Measurements from ENCODE around the gene CHST11.

The CHST11 gene

GRCh38 chr12:104434129-104434528 lies 22.6 kb upstream of the CHST11 start:
- DNase-seq, result no peak

GRCh38 chr12:104435175-104435574 lies 21.6 kb upstream of the CHST11 start:
- no peak for DNase-seq

DNA sequence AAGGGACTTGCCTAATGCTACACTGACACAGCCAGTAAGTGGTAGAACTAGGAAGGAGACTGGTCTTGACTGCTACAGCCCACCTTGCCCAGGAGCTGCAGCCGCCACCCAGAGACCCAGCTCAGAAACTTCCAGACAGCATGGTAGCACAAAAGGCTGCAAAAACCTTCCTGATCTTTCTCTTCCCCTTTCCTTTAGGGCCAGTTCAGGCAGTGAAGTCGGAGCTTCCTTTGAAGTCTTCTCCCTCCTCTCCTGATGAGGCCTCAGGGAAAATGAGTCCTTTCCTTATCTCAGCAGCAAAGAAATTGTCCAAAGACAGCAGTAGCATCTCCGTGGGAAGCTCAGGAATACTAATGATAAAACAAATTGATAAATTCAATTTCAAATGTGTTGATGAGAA lies 21.0 kb upstream of the CHST11 start:
- DNase-seq, result no peak

- DNase-seq, result no peak
Observed at GRCh38 chr12:104436790-104437189, 20.0 kb upstream of the CHST11 start.

DNA sequence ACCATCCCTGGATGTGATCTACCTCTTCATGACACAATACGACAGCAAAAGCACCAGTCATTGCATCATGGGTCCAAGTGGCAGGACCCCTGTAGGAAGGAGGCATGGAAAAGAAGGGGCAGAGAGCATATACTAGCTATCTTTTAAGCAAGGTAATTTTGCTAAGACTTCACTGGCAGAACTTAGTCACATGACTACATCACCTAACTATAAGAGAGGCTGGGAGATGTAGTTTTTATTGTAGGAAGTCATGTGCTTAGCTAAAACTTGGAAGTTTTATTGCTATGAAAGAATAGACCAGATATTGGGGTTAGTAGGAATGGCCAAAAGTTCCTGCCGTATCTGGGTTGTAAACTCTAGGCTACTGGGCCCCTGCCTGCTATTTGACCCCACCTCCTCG lies 18.6 kb upstream of the CHST11 start:
- no peak for DNase-seq

DNA sequence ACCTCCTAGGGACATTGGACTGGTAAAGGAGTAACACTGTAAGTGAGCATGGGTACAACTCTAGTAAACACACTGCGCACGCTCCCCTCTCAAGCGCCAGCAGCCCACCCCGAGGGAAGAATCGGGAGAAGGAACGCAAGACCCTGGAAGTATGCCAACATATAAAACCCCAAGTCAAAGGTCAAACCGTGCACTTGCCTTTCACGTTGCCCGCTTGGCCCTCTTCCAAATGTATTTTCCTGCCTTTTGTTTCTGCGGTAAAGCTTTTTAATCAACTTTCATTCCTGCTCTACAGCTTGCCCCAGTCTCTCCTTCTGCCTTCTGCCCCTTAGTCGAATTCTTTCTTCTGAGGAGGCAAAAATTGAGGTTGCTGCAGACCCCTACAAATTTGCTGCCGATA lies 17.6 kb upstream of the CHST11 start:
- no peak for DNase-seq

- DNase-seq, result no peak
Observed at GRCh38 chr12:104443008-104443407, 13.7 kb upstream of the CHST11 start.

GRCh38 chr12:104446646-104447421 lies 9.9 kb upstream of the CHST11 start:
- no peak for DNase-seq

DNA sequence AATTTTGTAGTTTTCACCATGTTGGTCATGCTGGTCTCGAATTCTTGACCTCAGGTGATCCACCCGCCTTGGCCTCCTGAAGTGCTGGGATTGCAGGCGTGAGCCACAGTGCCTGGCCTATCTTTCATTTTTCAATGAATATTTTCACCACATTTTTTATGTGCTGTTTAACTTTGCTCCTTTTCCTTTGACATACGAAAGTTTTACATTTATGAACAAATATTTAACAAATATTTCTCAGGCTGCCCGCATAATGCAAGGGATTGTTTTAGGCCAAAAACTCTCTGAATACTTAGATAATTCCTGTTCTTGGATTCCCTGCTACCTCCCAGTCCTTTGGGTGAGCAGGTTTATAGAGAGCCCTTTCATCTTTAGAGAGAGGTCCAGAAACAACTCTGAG lies 8.7 kb upstream of the CHST11 start:
- no peak for DNase-seq

GRCh38 chr12:104448451-104448850 lies 8.3 kb upstream of the CHST11 start:
- no peak for DNase-seq

DNA sequence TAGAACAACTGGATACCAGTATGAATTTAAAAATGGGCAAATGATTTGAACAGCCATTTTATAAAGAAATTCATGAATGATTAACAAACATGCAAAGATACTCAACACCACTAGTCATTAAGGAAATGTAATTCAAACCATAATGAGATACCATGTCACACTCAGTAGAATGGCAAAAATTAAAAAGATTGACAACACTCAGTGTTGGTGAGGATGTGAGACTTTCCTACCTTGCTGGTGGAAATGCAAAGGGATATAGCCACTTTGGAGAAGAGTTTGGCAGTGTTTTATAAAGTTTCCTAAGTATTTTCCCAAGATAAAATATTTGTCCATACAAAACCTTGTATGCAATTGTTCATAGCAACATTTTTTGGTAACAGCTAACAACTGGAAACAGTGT lies 6.0 kb upstream of the CHST11 start:
- DNase-seq, result no peak

DNA sequence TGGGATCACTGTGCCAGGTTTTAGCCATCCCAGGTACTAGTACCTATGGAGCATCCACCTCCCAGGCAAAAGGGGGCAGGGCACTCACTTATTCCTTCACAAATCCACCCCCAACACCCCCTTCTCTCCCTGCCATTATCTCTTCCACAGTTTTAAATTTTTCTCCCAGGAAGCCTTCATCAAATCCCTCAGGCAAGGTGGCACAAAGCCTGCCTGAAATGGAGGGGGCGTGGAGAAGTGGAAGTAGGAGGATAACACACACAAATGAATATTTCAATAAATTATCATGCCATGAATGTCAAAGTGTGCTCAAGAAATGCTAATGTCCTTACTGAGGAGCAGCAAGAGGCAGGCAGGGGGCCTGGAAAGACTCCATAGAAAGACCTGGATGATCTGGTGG lies 4.7 kb upstream of the CHST11 start:
- DNase-seq, result no peak

DNA sequence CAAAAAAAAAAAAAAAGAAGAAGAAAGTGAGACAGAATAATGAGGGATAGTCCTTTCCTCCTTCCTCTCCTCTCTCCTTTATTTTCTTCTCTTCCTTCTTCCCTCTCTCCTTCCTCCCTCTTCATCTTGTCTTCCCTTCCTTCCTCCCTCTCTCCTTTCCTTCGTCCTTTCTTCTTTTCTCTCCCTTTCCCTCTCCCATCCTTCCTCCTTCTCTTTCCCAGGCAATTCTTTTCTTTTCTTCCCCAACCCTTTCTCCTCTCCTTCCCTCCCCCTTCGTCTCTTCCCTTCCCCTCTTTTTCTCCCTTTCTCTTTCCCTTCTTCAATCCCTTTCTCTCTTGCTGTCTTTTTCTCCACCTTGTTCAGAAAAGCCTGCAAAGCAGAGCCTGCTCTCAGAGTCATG lies 3.6 kb upstream of the CHST11 start:
- DNase-seq, result no peak

- no peak for DNase-seq
Observed at GRCh38 chr12:104454997-104455396, 1.8 kb upstream of the CHST11 start.

DNA sequence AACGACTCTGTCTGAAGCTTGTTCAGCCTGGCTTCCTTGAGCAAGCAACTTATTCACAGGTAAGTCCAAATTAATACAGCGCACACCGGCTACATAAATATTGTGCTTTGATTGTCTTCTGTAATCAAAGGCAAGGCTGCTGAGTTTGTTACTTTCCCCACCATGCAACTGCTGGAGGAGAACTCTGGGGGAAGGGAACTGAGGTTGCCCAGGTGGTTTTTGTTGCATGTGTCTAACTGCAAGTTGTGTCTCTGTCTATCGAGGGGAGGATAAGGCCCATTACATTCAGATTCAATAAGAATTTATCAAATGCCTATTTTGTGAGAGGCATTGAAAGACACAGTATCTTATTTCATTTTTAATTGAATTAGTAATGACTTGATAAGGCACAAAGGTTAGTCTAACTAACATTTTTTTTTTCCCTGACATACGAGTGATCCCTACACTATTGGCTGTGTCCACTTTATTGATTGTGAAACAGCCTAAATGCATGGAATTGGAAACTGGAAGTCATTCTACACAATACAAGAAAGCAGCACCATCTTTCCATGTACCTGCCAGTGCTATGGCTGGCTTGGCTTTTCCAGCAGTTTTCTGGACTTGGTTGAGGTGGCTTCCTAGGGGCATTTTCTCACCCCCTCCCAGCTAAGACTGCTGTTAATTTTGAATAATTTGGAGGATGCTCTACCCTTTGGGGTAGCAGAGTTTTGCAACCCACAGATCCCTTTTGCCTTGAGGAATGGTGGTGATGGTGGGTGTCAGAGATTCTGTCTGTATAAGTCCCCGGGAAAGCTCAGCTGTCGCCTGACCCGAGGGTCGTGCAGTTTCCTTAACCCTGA lies 951 bp upstream of the CHST11 start:
- no peak for DNase-seq

- DNase-seq, result peak; percentile 48
Observed at GRCh38 chr12:104456950-104457745, 400 bp downstream of the CHST11 start.

GRCh38 chr12:104457746-104458693 lies 1.3 kb downstream of the CHST11 start:
- DNase-seq, result peak; percentile 41

- DNase-seq, result no peak
Observed at GRCh38 chr12:104458694-104459367, 2.1 kb downstream of the CHST11 start.

DNA sequence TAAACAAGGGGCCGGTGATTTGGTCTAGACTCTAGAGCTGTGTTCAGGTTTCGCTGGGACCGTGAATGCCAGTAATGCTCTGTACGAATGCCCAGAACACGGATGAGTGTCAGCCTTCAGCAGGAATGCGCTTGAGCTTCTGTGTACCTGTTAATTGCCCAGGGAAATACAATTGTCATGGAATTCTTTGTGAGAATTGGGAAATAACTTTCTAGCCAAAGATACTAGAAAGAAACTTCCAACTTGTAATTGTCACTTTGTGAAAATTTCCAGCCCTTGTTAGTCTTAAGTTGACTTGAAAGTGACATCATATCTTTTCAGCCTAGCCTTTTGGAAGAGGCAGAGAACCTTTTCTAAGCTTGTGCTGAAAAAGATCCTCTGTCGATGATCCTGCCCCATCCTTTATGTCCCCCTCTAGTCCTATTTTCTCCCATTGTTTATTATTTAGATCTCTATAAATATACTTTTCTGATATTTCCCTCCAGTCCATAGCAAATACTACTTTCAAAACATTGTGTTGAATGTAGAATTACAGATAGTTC lies 2.7 kb downstream of the CHST11 start:
- no peak for DNase-seq

DNA sequence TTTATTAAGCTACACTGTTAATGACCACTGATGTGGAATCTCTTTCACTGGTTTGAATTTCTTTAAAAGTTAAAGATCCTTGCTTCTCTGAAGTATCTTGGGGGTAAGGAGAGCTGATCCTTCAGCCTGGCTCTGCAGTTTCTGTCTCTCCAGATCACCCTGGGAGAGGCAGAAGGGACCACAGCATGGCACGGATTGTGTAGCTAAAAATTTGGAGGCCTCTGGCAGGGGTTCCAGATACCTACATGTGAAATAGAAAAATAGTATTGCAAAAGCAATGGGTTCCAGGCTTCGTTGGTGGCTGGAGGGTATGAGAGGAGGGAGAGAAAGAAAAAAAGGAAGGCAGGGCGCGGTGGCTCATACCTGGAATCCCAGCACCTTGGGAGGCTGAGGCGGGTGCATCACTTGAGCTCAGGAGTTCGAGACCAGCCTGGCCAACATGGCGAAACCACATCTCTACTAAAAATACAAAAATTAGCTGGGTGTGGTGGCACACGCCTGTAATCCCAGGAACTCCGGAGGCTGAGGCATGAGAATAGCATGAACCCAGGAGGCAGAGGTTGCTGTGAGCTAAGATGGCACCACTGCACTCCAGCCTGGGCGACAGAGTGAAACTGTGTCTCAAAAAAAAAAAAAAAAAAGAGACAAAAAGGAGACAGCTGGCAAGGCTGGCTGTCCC lies 3.4 kb downstream of the CHST11 start:
- no peak for DNase-seq
